ENCODE results near the gene GREM2. TPM values are rescaled to one million over a fixed set of nuclear protein-coding genes. Genes with fewer than 3 reads are reported as not detected.

Gene GREM2
- total and polyA plus RNA-seq, 8 donors: 0.99 to 4.4 (median 2.9) TPM

- H3K4me3 ChIP-seq: no peak overlapping the region
- no peaks in the 10 kb centered on the region for H3K36me3 ChIP-seq
- H3K27me3 ChIP-seq: no peaks in the 10 kb centered on the region
- intact Hi-C loops (cut with DNase I): no loop called here
- DNase-seq (no peak), ATAC-seq (no peak)
- H3K9me3 ChIP-seq: no peaks in the 10 kb centered on the region
- TF ChIP-seq CTCF (IDR thresholded peaks at IDR 0.05): no peak
- no peak overlapping the region for H3K27ac ChIP-seq
- no peaks in the 10 kb centered on the region for H3K4me1 ChIP-seq
These were observed 40.6 kb upstream of the GREM2 start for GRCh38 chr1:240652549-240652948.

- Histone ChIP-seq H3K4me3 (no peak overlapping the region), H3K4me1 (no peaks in the 10 kb centered on the region), H3K27me3 (no peaks in the 10 kb centered on the region), H3K9me3 (no peaks in the 10 kb centered on the region), H3K36me3 (no peaks in the 10 kb centered on the region), H3K27ac (no peak overlapping the region)
- ATAC-seq (no peak), DNase-seq (no peak)
- intact Hi-C loops (cut with DNase I): no loop called here
- no peak for TF ChIP-seq CTCF (IDR thresholded peaks at IDR 0.05)
These were observed 38.9 kb upstream of the GREM2 start for GRCh38 chr1:240650877-240651276.

- intact Hi-C loops (cut with DNase I): no loop called here
- ATAC-seq: no peak
- H3K36me3 ChIP-seq: no peaks in the 10 kb centered on the region
- TF ChIP-seq CTCF (IDR thresholded peaks at IDR 0.05): no peak
- no peaks in the 10 kb centered on the region for H3K27me3 ChIP-seq
- no peaks in the 10 kb centered on the region for H3K9me3 ChIP-seq
- H3K27ac ChIP-seq: no peak overlapping the region
- no peaks in the 10 kb centered on the region for H3K4me1 ChIP-seq
- DNase-seq: no peak
- no peak overlapping the region for H3K4me3 ChIP-seq
These were observed 38.1 kb upstream of the GREM2 start for GRCh38 chr1:240649733-240650721.

- Histone ChIP-seq H3K36me3 (no peaks in the 10 kb centered on the region), H3K4me1 (no peaks in the 10 kb centered on the region), H3K27ac (no peak overlapping the region), H3K9me3 (no peaks in the 10 kb centered on the region), H3K27me3 (no peaks in the 10 kb centered on the region), H3K4me3 (no peak overlapping the region)
- no peak for TF ChIP-seq CTCF (IDR thresholded peaks at IDR 0.05)
- DNase-seq: no peak
- intact Hi-C loops (cut with DNase I): no loop called here
- ATAC-seq: no peak
These were observed 34.8 kb upstream of the GREM2 start for GRCh38 chr1:240646571-240647240.

- no peak for DNase-seq
- no peaks in the 10 kb centered on the region for H3K4me1 ChIP-seq
- no peaks in the 10 kb centered on the region for H3K9me3 ChIP-seq
- intact Hi-C loops (cut with DNase I): no loop called here
- no peak overlapping the region for H3K4me3 ChIP-seq
- no peaks in the 10 kb centered on the region for H3K36me3 ChIP-seq
- H3K27me3 ChIP-seq: no peaks in the 10 kb centered on the region
- TF ChIP-seq CTCF (IDR thresholded peaks at IDR 0.05): no peak
- H3K27ac ChIP-seq: no peak overlapping the region
- ATAC-seq: no peak
These were observed 32.8 kb upstream of the GREM2 start for GRCh38 chr1:240644732-240645131.
